Endothelial cell of umbilical vein (primary cell): ENCODE data around the gene TMIGD3. TPM values are rescaled to one million over a fixed set of nuclear protein-coding genes. Genes with fewer than 3 reads are reported as not detected.

Source experiments
- BruUV-seq: library from RNA; stranded (reverse); fragments of 400-500 nt; replicated peaks from 2 replicates; lab custom pipeline; 2021; lab: Mats Ljungman, UMichigan
- CTCF ChIA-PET: fragments of 300-600, 350-600 bp; sonication (Branson Sonifier 250); formaldehyde crosslinking; loops from one replicate; lab custom pipeline; 2021; ENCODE audit warnings: antibody characterized with exemption, inconsistent platforms; lab: Charles Lee
- POLR2A ChIA-PET: fragments of 300-600, 350-600 bp; sonication (Branson Sonifier 250); formaldehyde crosslinking; loops from one replicate; lab custom pipeline; 2021; ENCODE audit warnings: antibody characterized with exemption, inconsistent platforms; lab: Charles Lee
- DNase-seq: peaks from one replicate; pipeline ENCODE4 v3.0.0-alpha.2; 2011; ENCODE audit warnings: low read depth, low spot score
- FAIRE-seq: peaks from 2 replicates; lab custom pipeline; 2011; peaks lifted over from hg19 to GRCh38; lab: Jason Lieb, UNC
- H2AFZ ChIP-seq: 2 replicates; pipeline ENCODE4 v1.6.0; 2012; ENCODE audit warnings: low read depth, low read length, control low read depth, inconsistent platforms
- H3K27ac ChIP-seq: 2 replicates; pipeline ENCODE4 v1.5.1; 2011; ENCODE audit warnings: low read depth, mild to moderate bottlenecking, control low read depth, low read length, moderate library complexity; ENCODE audit not compliant: insufficient read depth
- H3K27me3 ChIP-seq, 2 experiments: 2 replicates each; pipeline versions ENCODE4 v1.6.0 to v1.6.1; 2011; ENCODE audit warnings: low read length in 2 of 2, mixed read lengths in 1 of 2; ENCODE audit not compliant: control insufficient read depth in 2 of 2, insufficient read depth in 2 of 2
- H3K36me3 ChIP-seq, 2 experiments: 2 replicates in 1 of 2; 3 replicates in 1 of 2; pipeline ENCODE4 v1.5.1; 2011; ENCODE audit warnings: low read length in 2 of 2, mild to moderate bottlenecking in 1 of 2, moderate library complexity in 1 of 2; ENCODE audit not compliant: control insufficient read depth in 2 of 2, insufficient read depth in 2 of 2; ENCODE audit errors: extremely low read depth in 1 of 2
- H3K4me1 ChIP-seq: 3 replicates; pipeline ENCODE4 v1.5.1; 2011; ENCODE audit warnings: mild to moderate bottlenecking, low read length; ENCODE audit not compliant: control insufficient read depth, insufficient read depth; ENCODE audit errors: extremely low read depth
- H3K4me2 ChIP-seq: 2 replicates; pipeline ENCODE4 v1.6.1; 2011; ENCODE audit warnings: low read length, control low read depth, mixed read lengths; ENCODE audit not compliant: insufficient read depth
- H3K4me3 ChIP-seq, 3 experiments: fragments of 200-600 bp in 1 of 3; sonication (generic), shearing (Covaris generic) in 1 of 3; replicated peaks in 1 of 3; 2 replicates each; pipeline ENCODE4 v1.5.1; 2011 to 2016; ENCODE audit warnings: control low read depth in 3 of 3, low read length in 3 of 3, mild to moderate bottlenecking in 2 of 3, inconsistent platforms in 1 of 3, low read depth in 1 of 3, moderate library complexity in 1 of 3; ENCODE audit not compliant: insufficient read depth in 1 of 3
- H3K79me2 ChIP-seq: 2 replicates; pipeline ENCODE4 v1.6.0; 2012; ENCODE audit warnings: low read length, inconsistent platforms; ENCODE audit not compliant: control insufficient read depth, insufficient read depth
- H3K9ac ChIP-seq: replicated peaks from 2 replicates; pipeline ENCODE3; 2011; ENCODE audit warnings: low read length, control low read depth; ENCODE audit not compliant: insufficient read depth; ENCODE audit errors: extremely low read depth
- H3K9me1 ChIP-seq: replicated peaks from 3 replicates; pipeline ENCODE4 v1.6.0; 2011; ENCODE audit warnings: mild to moderate bottlenecking, low read length; ENCODE audit not compliant: control insufficient read depth, insufficient read depth; ENCODE audit errors: extremely low read depth
- H3K9me3 ChIP-seq: replicated peaks from 2 replicates; pipeline ENCODE4 v1.5.1; 2012; ENCODE audit warnings: low read length, inconsistent platforms; ENCODE audit not compliant: control insufficient read depth, insufficient read depth
- H4K20me1 ChIP-seq: replicated peaks from 2 replicates; pipeline ENCODE3; 2011; ENCODE audit warnings: mild to moderate bottlenecking, low read length; ENCODE audit not compliant: control insufficient read depth, insufficient read depth; ENCODE audit errors: extremely low read depth
- CTCF ChIP-seq, 2 donors: IDR thresholded peaks; 1 replicate in 1 of 2; 2 replicates in 1 of 2; pipeline ENCODE4 v1.5.1; 2011; ENCODE audit warnings: low read length in 2 of 2, mild to moderate bottlenecking in 2 of 2, moderate library complexity in 2 of 2, control low read depth in 1 of 2, inconsistent platforms in 1 of 2, low read depth in 1 of 2; ENCODE audit not compliant: insufficient read depth in 1 of 2; ENCODE audit errors: extremely low read depth in 1 of 2
- EZH2 ChIP-seq: IDR thresholded peaks from 2 replicates; pipeline ENCODE4 v1.6.1; 2012; ENCODE audit warnings: borderline replicate concordance, low read depth, mild to moderate bottlenecking, moderate library complexity, low read length, inconsistent platforms; ENCODE audit not compliant: severe bottlenecking
- FOS ChIP-seq: IDR thresholded peaks from 2 replicates; pipeline ENCODE4 v1.6.1; 2011; ENCODE audit warnings: mild to moderate bottlenecking, low read length, moderate library complexity, borderline replicate concordance; ENCODE audit not compliant: insufficient read depth
- GATA2 ChIP-seq: IDR thresholded peaks from 2 replicates; pipeline ENCODE4 v1.7.0; 2011; ENCODE audit warnings: low read depth, mild to moderate bottlenecking, moderate library complexity, mixed read lengths, low read length; ENCODE audit not compliant: insufficient read length, insufficient read depth
- JUN ChIP-seq: IDR thresholded peaks from 2 replicates; pipeline ENCODE4 v1.6.1; 2011; ENCODE audit warnings: borderline replicate concordance, low read depth; ENCODE audit not compliant: insufficient read length, insufficient read depth
- MYC ChIP-seq: IDR thresholded peaks from one replicate; pipeline ENCODE4 v1.6.1; 2011; ENCODE audit warnings: mild to moderate bottlenecking, low read depth, low read length
- POLR2A ChIP-seq: IDR thresholded peaks from 2 replicates; pipeline ENCODE4 v1.6.1; 2012; ENCODE audit warnings: low read depth, mild to moderate bottlenecking, control low read depth, low read length
- POLR2AphosphoS5 ChIP-seq: IDR thresholded peaks from 2 replicates; pipeline ENCODE4 v1.6.1; 2012; ENCODE audit warnings: low read depth, mild to moderate bottlenecking, control low read depth, low read length, moderate library complexity; ENCODE audit not compliant: insufficient read depth
- dilution Hi-C: fragments of 300-500 bp; cut with MboI; formaldehyde crosslinking; loops from one replicate; pipeline ENCODE4 v1.15.0; 2019; ENCODE audit warnings: low sequenced_read_pairs; ENCODE audit not compliant: extremely low pct_ligation_motif_present
- intact Hi-C: fragments of 100-400 bp; cut with micrococcal nuclease; formaldehyde crosslinking; loops from one replicate; pipeline ENCODE4 v1.10.0; 2022
- polyA plus RNA-seq, 4 experiments: library from polyadenylated mRNA; depleted of rRNA in 3 of 4; stranded (reverse) in 3 of 4; unstranded in 1 of 4; fragments of >200 nt; gene quantifications; 2 replicates each; pipeline versions ENCODE4 v1.2.1 to v1.2.3, GENCODE V29; 2011 to 2012; ENCODE audit warnings: missing spikeins in 1 of 4
- total RNA-seq: library from RNA; stranded (reverse); gene quantifications from 2 replicates; pipeline ENCODE4 v1.2.3, GENCODE V29; 2021
- TF ChIP-seq, protein P1 (sequence below): IDR thresholded peaks from 2 replicates; pipeline ENCODE4 v1.6.1; 2011; ENCODE audit not compliant: insufficient read depth, insufficient read length

Gene TMIGD3
- total and polyA plus RNA-seq, 2 donors (not counting 3 experiments of a cell fraction or from before 2014, with no cell fraction given): 0.07 to 0.49 TPM

DNA sequence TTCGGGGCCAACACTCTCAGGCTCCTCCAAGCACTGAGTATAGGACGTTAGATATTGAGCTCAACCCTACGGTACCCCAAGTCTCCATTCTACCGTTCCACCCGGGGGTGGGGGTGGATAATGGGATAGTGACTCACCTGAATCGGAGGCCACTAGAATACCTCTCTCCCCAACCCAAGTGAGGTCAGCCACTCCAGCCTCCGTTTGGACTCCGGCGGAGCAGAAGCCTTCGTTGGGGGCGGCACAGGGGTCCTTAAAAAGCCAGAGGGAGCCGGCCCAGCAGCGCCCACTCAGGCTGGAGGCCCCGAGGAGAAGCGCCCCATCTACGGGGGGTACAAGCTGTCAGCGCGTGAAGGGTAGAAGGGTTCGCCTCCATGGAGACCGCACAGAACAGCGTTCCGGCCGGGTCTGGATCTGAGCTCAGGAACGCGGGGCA lies 54.9 kb downstream of the TMIGD3 start:
- TF ChIP-seq POLR2AphosphoS5: no peak
- TF ChIP-seq, protein P1, sequence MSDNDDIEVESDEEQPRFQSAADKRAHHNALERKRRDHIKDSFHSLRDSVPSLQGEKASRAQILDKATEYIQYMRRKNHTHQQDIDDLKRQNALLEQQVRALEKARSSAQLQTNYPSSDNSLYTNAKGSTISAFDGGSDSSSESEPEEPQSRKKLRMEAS: no peak
- TF ChIP-seq GATA2: no peak
- TF ChIP-seq MYC: no peak
- TF ChIP-seq POLR2A: no peak
- TF ChIP-seq FOS: no peak
- TF ChIP-seq EZH2: no peak
- no peak for TF ChIP-seq JUN
- TF ChIP-seq CTCF (IDR thresholded peaks at IDR 0.05; ENCODE audit: extremely low read depth in 1 of 2, insufficient read depth in 1 of 2, low read depth in 1 of 2, low read length in 2 of 2): no peak
- Histone ChIP-seq H3K9ac (peak overlapping the region; percentile 85), H3K9me1 (no peaks in the 10 kb centered on the region), H3K27ac (peak overlapping the region; percentile 45), H2AFZ (peak overlapping the region; percentile 42), H3K4me1 (peaks cover 21% of the 10 kb centered on the region), H4K20me1 (peaks cover 3% of the 10 kb centered on the region), H3K9me3 (no peaks in the 10 kb centered on the region), H3K27me3 (no peaks in the 10 kb centered on the region), H3K79me2 (peaks cover 74% of the 10 kb centered on the region), H3K4me2 (peak overlapping the region; percentile 67), H3K4me3 (peak overlapping the region; percentile 56 to 87 (median 79)), H3K36me3 (peaks cover 4 to 5% of the 10 kb centered on the region in 2 experiments)
- dilution Hi-C loops (no loop called here), intact Hi-C loops (no loop called here)
- peak; percentile 13 for DNase-seq
- no peak for FAIRE-seq
- BruUV-seq: no TSS peak
- CTCF ChIA-PET: interaction anchor here (0.5 to 1.9 kb wide), 5 partner anchors 10 to 321 kb away, joined by 3 to 8 read pairs (median 4); no protein-coding TSS in a partner anchor
- POLR2A ChIA-PET: interaction anchor here (1.0 to 1.1 kb wide), 2 partner anchors 11 to 484 kb away, joined by 3 to 4 read pairs; no protein-coding TSS in a partner anchor
